KG1 (cell line): ENCODE measurements around the gene LCN10.
A peak's percentile ranks its signal among the peaks of the same experiment; 100 is the strongest.
"Not testable (repeated sequence)": the region's sequence is repeated elsewhere in the genome, so short reads cannot be mapped to it uniquely, and the experiment has no call there.

ENCODE experiments used
- DNase-seq: peaks from one replicate; lab custom pipeline; 2025; lab: John Stamatoyannopoulos, UW

The LCN10 gene

DNA sequence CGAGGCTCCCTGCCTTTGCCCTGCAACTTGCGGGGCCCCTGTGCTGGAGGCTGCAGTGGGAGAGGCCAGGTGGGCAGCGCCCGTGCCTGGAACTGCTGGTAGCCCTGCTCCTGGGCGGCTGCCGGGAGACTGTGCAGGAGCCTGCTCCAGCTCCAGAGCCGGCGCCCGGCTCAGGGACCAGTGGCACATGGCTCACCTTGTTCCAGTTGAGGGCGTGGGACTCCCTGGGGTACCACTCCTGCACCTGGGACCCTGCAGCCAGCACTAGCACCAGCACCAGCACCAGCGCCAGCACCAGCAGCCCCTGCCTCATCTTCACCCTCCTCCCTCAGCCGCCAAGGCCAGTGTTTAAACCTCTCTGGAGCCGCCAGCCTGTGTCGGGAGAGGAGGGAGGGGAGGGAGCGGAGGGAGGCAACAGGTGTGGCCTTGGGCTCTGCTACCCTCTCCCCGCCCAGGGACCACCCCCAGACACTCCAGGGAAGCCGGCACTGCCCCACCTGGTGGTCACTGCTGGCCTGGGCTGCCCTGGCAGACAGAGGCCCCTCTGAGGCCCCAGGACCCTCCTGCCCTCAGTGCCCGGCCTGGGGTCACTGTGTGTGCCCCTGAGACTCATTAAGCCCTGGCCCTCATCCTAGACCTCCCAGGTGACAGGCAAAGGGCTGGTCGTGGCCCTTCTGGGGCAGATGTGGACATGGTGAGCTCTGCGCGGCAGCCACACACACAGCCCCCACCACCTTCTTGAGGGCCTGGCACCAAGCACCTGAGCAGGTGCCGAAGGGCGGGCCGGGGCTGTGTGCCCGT lies at the start of gene LCN10:
Gene LCN10 (minus strand): TSS at position 350 of the 801 bp plus-strand sequence. CDS start 37 bp downstream, at position 313.
- DNase-seq: no peak

- peak; percentile 47 for DNase-seq
Observed at GRCh38 chr9:136791516-136792276, 49.0 kb upstream of the LCN10 start.

DNA sequence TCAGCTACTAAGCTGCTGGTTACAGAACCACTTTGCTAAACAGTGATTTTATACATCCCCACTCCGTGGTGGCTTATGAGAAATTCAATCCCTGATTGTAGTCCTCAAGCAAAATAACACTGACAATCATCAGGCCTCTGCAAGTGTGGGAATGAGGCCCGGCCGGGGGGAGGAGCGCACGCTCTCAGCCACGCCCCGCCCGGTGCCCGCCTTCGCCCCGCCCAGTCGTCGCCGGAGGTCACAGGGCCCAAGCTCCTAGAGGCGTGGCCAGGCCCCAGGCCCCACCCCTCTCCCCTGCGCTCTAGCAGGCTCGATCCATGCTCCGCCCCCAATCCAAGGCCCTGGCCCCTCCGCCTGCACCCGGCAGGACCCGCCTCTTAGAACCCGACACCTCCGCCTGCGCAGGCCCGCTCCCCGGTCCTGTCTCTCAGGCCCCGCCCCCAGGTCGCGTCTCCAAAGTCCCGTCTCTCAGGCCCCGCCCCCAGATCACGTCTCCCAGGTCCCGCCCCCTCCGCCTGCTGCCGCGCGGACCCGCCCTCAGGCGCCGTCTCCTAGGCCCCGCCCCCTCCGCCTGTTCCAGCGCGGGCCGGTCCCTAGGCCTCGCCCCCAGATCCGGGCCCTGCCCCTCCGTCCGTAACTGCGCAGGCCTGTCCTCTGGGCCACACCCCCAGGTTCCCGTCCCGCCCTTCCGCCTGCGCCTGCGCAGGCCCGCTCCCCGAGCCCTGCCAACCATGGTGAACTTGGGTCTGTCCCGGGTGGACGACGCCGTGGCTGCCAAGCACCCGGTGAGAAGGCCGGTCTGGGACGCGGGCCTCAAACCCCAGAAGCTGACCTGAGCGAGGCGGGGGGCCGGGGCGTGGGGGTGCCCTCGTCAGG lies 48.1 kb upstream of the LCN10 start, which contains the start of gene TMEM141:
Gene TMEM141 (plus strand): TSS at position 705 of the 876 bp plus-strand sequence. CDS start 27 bp downstream, at position 732.
- peak; percentile 98 for DNase-seq

DNA sequence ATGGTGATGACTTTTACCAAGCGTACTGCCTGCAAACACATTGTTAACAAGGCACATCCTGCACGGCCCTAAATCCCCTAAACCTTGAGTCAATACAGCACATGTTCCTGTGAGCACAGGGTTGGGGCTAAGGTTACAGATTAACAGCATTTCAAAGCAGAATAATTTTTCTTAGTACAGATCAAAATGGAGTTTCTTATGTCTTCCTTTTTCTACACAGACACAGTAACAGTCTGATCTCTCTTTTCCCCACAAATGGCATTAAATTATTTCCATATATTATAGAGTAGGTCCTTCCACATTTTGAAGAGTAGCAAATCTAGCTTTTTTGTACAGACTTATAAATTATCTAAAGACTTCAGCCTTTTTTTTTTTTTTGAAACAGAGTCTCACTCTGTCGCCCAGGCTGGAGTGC lies 46.8 kb upstream of the LCN10 start:
- no peak for DNase-seq

DNA sequence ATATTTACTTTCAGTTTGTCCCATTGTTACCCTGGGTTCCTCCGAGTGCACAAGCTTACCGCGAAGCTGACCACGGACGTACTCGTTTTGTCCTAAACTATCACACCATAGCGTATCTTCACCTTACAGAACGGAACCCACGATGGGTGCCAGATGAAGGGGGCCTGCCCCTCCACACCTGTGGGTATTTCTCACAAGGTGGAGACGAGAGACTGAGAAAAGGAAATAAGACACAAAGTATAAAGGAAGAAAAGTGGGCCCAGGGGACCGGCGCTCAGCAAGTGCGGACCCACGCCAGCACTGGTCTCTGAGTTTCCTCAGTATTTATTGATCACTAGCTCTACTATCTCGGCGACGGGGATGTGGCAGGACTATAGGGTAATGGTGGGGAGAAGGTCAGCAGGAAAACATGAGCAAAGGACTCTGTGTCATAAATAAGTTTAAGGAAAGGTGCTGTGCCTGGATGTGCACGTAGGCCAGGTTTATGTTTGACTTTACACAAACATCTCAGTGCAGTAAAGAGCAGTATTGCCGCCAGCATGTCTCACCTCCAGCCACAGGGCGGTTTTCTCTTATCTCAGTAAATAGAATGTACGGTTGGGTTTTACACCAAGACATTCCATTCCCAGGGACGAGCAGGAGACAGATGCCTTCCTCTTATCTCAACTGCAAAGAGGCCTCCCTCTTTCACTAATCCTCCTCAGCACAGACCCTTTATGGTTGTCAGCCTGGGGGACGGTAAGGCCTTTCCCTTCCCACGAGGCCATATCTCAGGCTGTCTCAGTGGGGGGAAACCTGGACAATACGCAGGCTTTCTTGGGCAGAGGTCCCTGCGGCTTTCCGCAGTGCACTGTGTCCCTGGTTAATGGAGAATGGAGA lies 46.1 kb upstream of the LCN10 start:
- DNase-seq: not testable (repeated sequence)

- peak; percentile 69 for DNase-seq
Observed at GRCh38 chr9:136787690-136788400, 45.1 kb upstream of the LCN10 start.

DNA sequence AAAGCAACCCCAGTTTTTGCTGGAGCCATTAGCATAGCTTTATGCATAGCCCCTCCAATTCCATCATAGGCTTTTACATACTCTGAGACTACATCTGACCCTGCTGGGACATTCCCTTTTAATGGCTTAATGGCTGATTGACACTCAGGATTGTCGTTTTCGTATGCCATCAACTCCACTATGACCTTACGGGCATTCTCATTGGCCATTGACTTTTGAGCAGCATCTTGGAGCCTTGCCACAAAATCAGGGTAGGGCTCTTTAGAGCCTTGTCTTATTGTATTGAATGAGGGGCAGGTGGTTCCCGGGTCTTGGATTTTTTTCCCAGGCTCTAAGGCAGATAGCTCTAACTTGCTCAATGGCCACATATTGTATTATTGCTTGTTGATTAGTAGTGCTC lies 44.2 kb upstream of the LCN10 start:
- DNase-seq: not testable (repeated sequence)

- DNase-seq: no peak
Observed at GRCh38 chr9:136786451-136786850, 43.7 kb upstream of the LCN10 start.

- DNase-seq: not testable (repeated sequence)
Observed at GRCh38 chr9:136785565-136786355, 43.0 kb upstream of the LCN10 start.

DNA sequence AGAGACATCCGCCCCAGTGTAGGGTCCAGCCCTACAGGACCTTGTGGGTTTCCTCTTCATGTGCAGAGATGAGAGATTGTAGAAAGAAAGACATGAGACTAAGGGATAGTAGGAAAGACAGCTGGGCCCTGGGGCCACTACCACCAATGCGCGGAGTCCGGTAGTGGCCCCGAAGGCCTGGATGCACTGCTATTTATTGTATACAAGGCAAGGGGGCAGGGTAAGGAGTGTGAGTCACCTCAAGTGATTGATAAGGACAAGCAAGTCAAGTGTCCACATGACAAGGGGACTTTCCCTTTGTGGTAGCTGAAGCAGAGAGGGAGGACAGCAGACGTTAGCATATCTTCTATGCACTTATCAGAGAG lies 42.2 kb upstream of the LCN10 start:
- no peak for DNase-seq

DNA sequence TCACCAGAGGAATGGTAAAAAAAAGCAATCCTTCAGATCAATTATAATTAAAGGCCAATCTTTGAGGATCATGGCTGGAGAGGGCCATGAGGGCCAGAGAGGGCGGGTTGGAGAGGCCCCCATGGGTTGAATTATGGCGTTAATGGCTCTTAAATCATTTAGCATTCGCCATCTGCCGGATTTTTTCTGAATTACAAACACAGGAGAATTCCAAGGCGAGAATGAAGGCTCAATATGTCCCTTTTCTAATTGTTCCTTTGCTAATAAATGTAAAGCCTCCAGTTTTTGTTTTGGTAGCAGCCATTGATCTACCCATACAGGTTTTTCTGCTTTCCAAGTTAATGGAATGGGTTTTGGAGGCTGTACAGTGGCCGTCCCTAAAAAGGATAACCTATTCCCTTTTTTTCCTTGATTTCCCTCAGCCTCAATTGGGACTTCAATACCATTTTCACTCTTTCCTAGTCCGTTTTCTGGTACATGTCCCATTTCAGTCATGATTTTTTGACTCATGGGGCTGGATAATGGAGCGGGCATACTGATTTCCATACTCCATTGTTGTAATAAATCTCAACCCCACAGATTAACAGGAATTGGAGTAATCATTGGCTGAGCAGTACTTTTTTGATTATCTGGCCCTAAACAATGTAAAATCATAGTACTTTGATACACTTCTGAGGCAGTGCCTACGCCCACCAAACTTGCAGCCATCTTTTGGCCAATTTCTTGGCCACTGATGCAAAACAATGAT lies 41.7 kb upstream of the LCN10 start:
- peak; percentile 61 for DNase-seq

GRCh38 chr9:136782452-136782851 lies 39.7 kb upstream of the LCN10 start:
- no peak for DNase-seq

- no peak for DNase-seq
Observed at GRCh38 chr9:136779808-136780207, 37.1 kb upstream of the LCN10 start.

- DNase-seq: no peak
Observed at GRCh38 chr9:136777359-136777758, 34.6 kb upstream of the LCN10 start.

- no peak for DNase-seq
Observed at GRCh38 chr9:136776947-136777346, 34.2 kb upstream of the LCN10 start.

DNA sequence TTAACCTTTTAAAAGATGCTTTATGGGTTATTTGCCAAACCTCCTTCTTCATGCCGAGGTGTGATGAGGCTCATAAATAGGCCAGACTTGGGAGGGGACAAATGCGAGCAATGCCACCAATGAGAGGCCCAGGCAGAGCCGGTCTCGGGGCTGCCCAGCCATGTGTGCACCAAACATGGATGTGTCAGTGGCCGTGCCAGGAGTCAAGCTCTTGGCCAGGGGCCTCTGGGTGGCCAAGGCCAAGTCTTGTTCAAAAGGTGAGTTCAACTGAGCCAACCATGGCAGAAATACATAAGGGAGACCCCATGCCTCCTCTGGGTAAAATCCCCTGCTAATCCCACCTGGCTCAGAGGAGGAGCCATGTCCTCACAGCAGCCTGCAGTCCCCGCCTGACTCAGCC lies 32.5 kb upstream of the LCN10 start:
- DNase-seq: no peak

- DNase-seq: no peak
Observed at GRCh38 chr9:136774416-136775045, 31.8 kb upstream of the LCN10 start.

DNA sequence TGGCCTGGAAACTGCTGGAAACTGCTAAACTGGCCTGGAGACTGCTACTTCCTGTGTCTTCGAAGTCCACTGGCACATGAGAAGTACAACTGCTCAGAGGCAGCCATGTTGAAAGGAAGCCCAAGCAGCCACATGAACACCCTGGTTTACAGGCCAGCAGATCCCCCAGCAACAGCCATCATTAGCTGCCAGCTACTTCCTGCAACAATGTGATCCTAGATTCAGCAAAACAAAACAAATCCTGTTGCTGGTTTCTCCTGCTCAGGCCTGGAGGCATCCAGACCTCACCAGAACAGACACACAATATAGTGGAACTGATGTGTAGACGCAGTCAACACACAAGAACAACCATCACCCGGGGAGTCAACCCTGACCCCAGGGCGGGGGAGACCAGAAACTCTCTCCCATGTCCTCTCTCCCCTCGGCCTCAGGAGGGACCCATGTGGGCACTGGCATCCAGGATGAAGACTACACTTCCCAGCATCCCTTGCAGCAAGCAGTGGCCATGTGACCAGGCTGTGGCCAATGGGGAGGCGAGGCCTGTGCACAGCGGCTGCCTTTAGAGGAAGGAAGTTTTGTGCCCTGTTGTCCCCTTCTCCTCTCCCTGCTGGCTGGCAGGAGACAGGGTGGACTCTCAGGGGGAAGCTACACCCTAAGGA lies 30.8 kb upstream of the LCN10 start:
- no peak for DNase-seq
